ENCODE results near the gene RPL23.
A peak's percentile ranks its signal among the peaks of the same experiment; 100 is the strongest.

Gene RPL23

GRCh38 chr17:38870259-38871165, 17.0 kb upstream of the RPL23 start:
- H3K4me3 ChIP-seq (ENCODE audit: low read depth, low read length), result peak overlapping the region; percentile 97
- DNase-seq (ENCODE audit: low read depth), result peak; percentile 62
- TF ChIP-seq CTCF (conservative IDR thresholded peaks at IDR 0.05; ENCODE audit: low read depth, low read length), result no peak

- DNase-seq (ENCODE audit: low read depth), result peak; percentile 89
- H3K4me3 ChIP-seq (ENCODE audit: low read depth, low read length), result peak within 1 kb of the TSS; percentile 97
- TF ChIP-seq CTCF (conservative IDR thresholded peaks at IDR 0.05; ENCODE audit: low read depth, low read length), result no peak
These were observed 16.2 kb upstream of the RPL23 start, which contains the start of gene LASP1 for GRCh38 chr17:38869526-38870258. Gene LASP1, plus strand, starts transcription at chr17:38870058. Its CDS starts 132 bp downstream, at chr17:38870190.

- TF ChIP-seq CTCF (conservative IDR thresholded peaks at IDR 0.05; ENCODE audit: low read depth, low read length), result peak; percentile 32
- H3K4me3 ChIP-seq (ENCODE audit: low read depth, low read length), result peak overlapping the region; percentile 97
- peak; percentile 94 for DNase-seq (ENCODE audit: low read depth)
These were observed 15.4 kb upstream of the RPL23 start for GRCh38 chr17:38868817-38869525.

- DNase-seq (ENCODE audit: low read depth), result peak; percentile 57
- H3K4me3 ChIP-seq (ENCODE audit: low read depth, low read length), result peak overlapping the region; percentile 97
- no peak for TF ChIP-seq CTCF (conservative IDR thresholded peaks at IDR 0.05; ENCODE audit: low read depth, low read length)
These were observed 14.7 kb upstream of the RPL23 start for GRCh38 chr17:38867968-38868816.

GRCh38 chr17:38867179-38867967, 13.9 kb upstream of the RPL23 start:
- TF ChIP-seq CTCF (conservative IDR thresholded peaks at IDR 0.05; ENCODE audit: low read depth, low read length), result peak; percentile 46
- DNase-seq (ENCODE audit: low read depth), result peak; percentile 76
- H3K4me3 ChIP-seq (ENCODE audit: low read depth, low read length), result peak overlapping the region; percentile 97
